Mucosa of rectum (tissue), 2 donors: ENCODE results near the gene POLDIP2.

Experiments
- H3K27ac ChIP-seq, 2 donors: one replicate each; pipeline ENCODE4 v1.7.0; 2013; ENCODE audit warnings: inconsistent platforms in 2 of 2, low read depth in 2 of 2, low read length in 2 of 2
- H3K27me3 ChIP-seq, 2 donors: one replicate each; pipeline ENCODE4 v1.7.0; 2013; ENCODE audit warnings: low read length in 2 of 2; ENCODE audit not compliant: control insufficient read depth in 2 of 2, insufficient read depth in 2 of 2
- H3K36me3 ChIP-seq, 2 donors: one replicate each; pipeline ENCODE4 v1.7.0; 2013; ENCODE audit warnings: low read length in 2 of 2; ENCODE audit not compliant: control insufficient read depth in 2 of 2, insufficient read depth in 2 of 2
- H3K4me1 ChIP-seq, 2 donors: one replicate each; pipeline ENCODE4 v1.7.0; 2013; ENCODE audit warnings: low read length in 2 of 2, mild to moderate bottlenecking in 1 of 2; ENCODE audit not compliant: control insufficient read depth in 2 of 2, insufficient read depth in 2 of 2
- H3K4me3 ChIP-seq, 2 donors: one replicate each; pipeline ENCODE4 v1.7.0; 2013; ENCODE audit warnings: low read length in 2 of 2
- H3K9ac ChIP-seq, 2 donors: one replicate each; pipeline ENCODE4 v1.7.0; 2013; ENCODE audit warnings: low read length in 2 of 2, low read depth in 1 of 2, mild to moderate bottlenecking in 1 of 2
- H3K9me3 ChIP-seq, 2 donors: one replicate each; pipeline ENCODE4 v1.7.0; 2013; ENCODE audit warnings: low read length in 2 of 2; ENCODE audit not compliant: control insufficient read depth in 2 of 2
- donor health status: healthy.
- donor health status: Normal muscosa, but diverticular disease.

Gene POLDIP2

GRCh38 chr17:28390563-28390962 is 33.2 kb upstream of the POLDIP2 start:
- Histone ChIP-seq H3K27me3 (no peaks in the 10 kb centered on the region), H3K27ac (no peak overlapping the region), H3K4me1 (peaks cover 0 to under 1% of the 10 kb centered on the region in 2 donors), H3K9ac (no peak overlapping the region), H3K4me3 (no peak overlapping the region), H3K36me3 (peaks cover 25 to 29% of the 10 kb centered on the region in 2 donors), H3K9me3 (no peaks in the 10 kb centered on the region)

GRCh38 chr17:28390141-28390540 is 32.8 kb upstream of the POLDIP2 start:
- H3K27me3 ChIP-seq = no peaks in the 10 kb centered on the region
- no peaks in the 10 kb centered on the region for H3K9me3 ChIP-seq
- no peak overlapping the region for H3K27ac ChIP-seq
- H3K9ac ChIP-seq = no peak overlapping the region
- peaks cover 21 to 28% of the 10 kb centered on the region in 2 donors for H3K36me3 ChIP-seq
- H3K4me1 ChIP-seq = peaks cover 0 to 5% of the 10 kb centered on the region in 2 donors
- H3K4me3 ChIP-seq = no peak overlapping the region

- Histone ChIP-seq H3K36me3 (peaks cover 18 to 20% of the 10 kb centered on the region in 2 donors), H3K4me3 (no peak overlapping the region), H3K9me3 (no peaks in the 10 kb centered on the region), H3K27ac (no peak overlapping the region), H3K4me1 (peaks cover 0 to 11% of the 10 kb centered on the region in 2 donors), H3K9ac (no peak overlapping the region), H3K27me3 (no peaks in the 10 kb centered on the region)
Observed at GRCh38 chr17:28388106-28388505, 30.8 kb upstream of the POLDIP2 start.

GRCh38 chr17:28386391-28386790 is 29.1 kb upstream of the POLDIP2 start:
- Histone ChIP-seq H3K36me3 (peaks cover 11 to 14% of the 10 kb centered on the region in 2 donors), H3K9me3 (no peaks in the 10 kb centered on the region), H3K4me3 (no peak overlapping the region), H3K27ac (no peak overlapping the region), H3K9ac (no peak overlapping the region), H3K4me1 (peaks cover 0 to 11% of the 10 kb centered on the region in 2 donors), H3K27me3 (no peaks in the 10 kb centered on the region)

- Histone ChIP-seq H3K9ac (peak overlapping the region in 1 of 2 donors; percentile 40), H3K36me3 (peaks cover 6 to 11% of the 10 kb centered on the region in 2 donors), H3K9me3 (no peaks in the 10 kb centered on the region), H3K27me3 (no peaks in the 10 kb centered on the region), H3K4me3 (peak overlapping the region; percentile 86 to 87), H3K27ac (peak overlapping the region; percentile 9 to 86), H3K4me1 (peaks cover 0 to 11% of the 10 kb centered on the region in 2 donors)
Observed at GRCh38 chr17:28385406-28385805, 28.1 kb upstream of the POLDIP2 start.

- Histone ChIP-seq H3K9ac (peak overlapping the region; percentile 81 to 84), H3K27ac (peak overlapping the region; percentile 86 to 89), H3K4me3 (peak overlapping the region; percentile 86 to 87), H3K36me3 (peaks cover 6 to 10% of the 10 kb centered on the region in 2 donors), H3K27me3 (no peaks in the 10 kb centered on the region), H3K9me3 (no peaks in the 10 kb centered on the region), H3K4me1 (peaks cover 0 to 11% of the 10 kb centered on the region in 2 donors)
Observed at GRCh38 chr17:28385037-28385400, 27.7 kb upstream of the POLDIP2 start.

- H3K9me3 ChIP-seq = no peaks in the 10 kb centered on the region
- peaks cover 0 to 11% of the 10 kb centered on the region in 2 donors for H3K4me1 ChIP-seq
- H3K4me3 ChIP-seq = peak overlapping the region; percentile 86 to 87
- H3K9ac ChIP-seq = peak overlapping the region; percentile 81 to 84
- peak overlapping the region; percentile 86 to 89 for H3K27ac ChIP-seq
- peaks cover 3 to 6% of the 10 kb centered on the region in 2 donors for H3K36me3 ChIP-seq
- no peaks in the 10 kb centered on the region for H3K27me3 ChIP-seq
Observed at GRCh38 chr17:28384281-28385036, 27.1 kb upstream of the POLDIP2 start.

- no peaks in the 10 kb centered on the region for H3K36me3 ChIP-seq
- no peaks in the 10 kb centered on the region for H3K9me3 ChIP-seq
- peak overlapping the region in 1 of 2 donors; percentile 13 for H3K4me3 ChIP-seq
- peaks cover 0 to 11% of the 10 kb centered on the region in 2 donors for H3K4me1 ChIP-seq
- H3K27me3 ChIP-seq = no peaks in the 10 kb centered on the region
- no peak overlapping the region for H3K9ac ChIP-seq
- H3K27ac ChIP-seq = no peak overlapping the region
Observed at GRCh38 chr17:28381141-28381825, 24.0 kb upstream of the POLDIP2 start.

- Histone ChIP-seq H3K9ac (no peak overlapping the region), H3K9me3 (no peaks in the 10 kb centered on the region), H3K4me1 (peaks cover 0 to 6% of the 10 kb centered on the region in 2 donors), H3K27me3 (no peaks in the 10 kb centered on the region), H3K36me3 (no peaks in the 10 kb centered on the region), H3K27ac (no peak overlapping the region), H3K4me3 (no peak overlapping the region)
Observed at GRCh38 chr17:28379814-28380801, 22.8 kb upstream of the POLDIP2 start.
